ENCODE results near the gene BICD1.

- TF ChIP-seq, protein P1, sequence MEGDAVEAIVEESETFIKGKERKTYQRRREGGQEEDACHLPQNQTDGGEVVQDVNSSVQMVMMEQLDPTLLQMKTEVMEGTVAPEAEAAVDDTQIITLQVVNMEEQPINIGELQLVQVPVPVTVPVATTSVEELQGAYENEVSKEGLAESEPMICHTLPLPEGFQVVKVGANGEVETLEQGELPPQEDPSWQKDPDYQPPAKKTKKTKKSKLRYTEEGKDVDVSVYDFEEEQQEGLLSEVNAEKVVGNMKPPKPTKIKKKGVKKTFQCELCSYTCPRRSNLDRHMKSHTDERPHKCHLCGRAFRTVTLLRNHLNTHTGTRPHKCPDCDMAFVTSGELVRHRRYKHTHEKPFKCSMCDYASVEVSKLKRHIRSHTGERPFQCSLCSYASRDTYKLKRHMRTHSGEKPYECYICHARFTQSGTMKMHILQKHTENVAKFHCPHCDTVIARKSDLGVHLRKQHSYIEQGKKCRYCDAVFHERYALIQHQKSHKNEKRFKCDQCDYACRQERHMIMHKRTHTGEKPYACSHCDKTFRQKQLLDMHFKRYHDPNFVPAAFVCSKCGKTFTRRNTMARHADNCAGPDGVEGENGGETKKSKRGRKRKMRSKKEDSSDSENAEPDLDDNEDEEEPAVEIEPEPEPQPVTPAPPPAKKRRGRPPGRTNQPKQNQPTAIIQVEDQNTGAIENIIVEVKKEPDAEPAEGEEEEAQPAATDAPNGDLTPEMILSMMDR (conservative IDR thresholded peaks at IDR 0.05; ENCODE audit: low read depth, low read length), result no peak
- no peak for TF ChIP-seq EZH2phosphoT487 (IDR thresholded peaks at IDR 0.05; ENCODE audit: borderline replicate concordance, low read length)
Observed at GRCh38 chr12:32292151-32292550, 185.5 kb downstream of the BICD1 start.
